ELF-1 (cell line): ENCODE data around the gene FARSB.
"Not testable (repeated sequence)": the region's sequence is repeated elsewhere in the genome, so short reads cannot be mapped to it uniquely, and the experiment has no call there.

Experiments used
- DNase-seq: peaks from one replicate; pipeline ENCODE4 v3.0.0-alpha.2; 2016; ENCODE audit warnings: low read depth, low spot score

FARSB gene

GRCh38 chr2:222655787-222656525 is at the start of gene FARSB:
TSS of gene FARSB (minus strand) at chr2:222656092. CDS start at chr2:222656073, 19 bp downstream.
- peak; percentile 96 for DNase-seq

- DNase-seq: no peak
Observed at GRCh38 chr2:222703886-222704285, 48.0 kb upstream of the FARSB start.

GRCh38 chr2:222703091-222703490 is 47.2 kb upstream of the FARSB start:
- DNase-seq: no peak

GRCh38 chr2:222701721-222702131 is 45.8 kb upstream of the FARSB start:
- DNase-seq: no peak

GRCh38 chr2:222701233-222701632 is 45.3 kb upstream of the FARSB start:
- DNase-seq: no peak

GRCh38 chr2:222698276-222698675 is 42.4 kb upstream of the FARSB start:
- no peak for DNase-seq

- DNase-seq: no peak
Observed at GRCh38 chr2:222693837-222694236, 37.9 kb upstream of the FARSB start.

- not testable (repeated sequence) for DNase-seq
Observed at GRCh38 chr2:222693413-222693812, 37.5 kb upstream of the FARSB start.

GRCh38 chr2:222690564-222691200 is 34.8 kb upstream of the FARSB start:
- DNase-seq: peak; percentile 84

- no peak for DNase-seq
Observed at GRCh38 chr2:222689322-222689721, 33.4 kb upstream of the FARSB start.

GRCh38 chr2:222688917-222689316 is 33.0 kb upstream of the FARSB start:
- DNase-seq: no peak

GRCh38 chr2:222686086-222686750 is 30.3 kb upstream of the FARSB start:
- DNase-seq: no peak

GRCh38 chr2:222683805-222684204 is 27.9 kb upstream of the FARSB start:
- DNase-seq: no peak

- DNase-seq: no peak
Observed at GRCh38 chr2:222677981-222678380, 22.1 kb upstream of the FARSB start.

GRCh38 chr2:222673883-222674282 is 18.0 kb upstream of the FARSB start:
- no peak for DNase-seq

GRCh38 chr2:222673273-222673672 is 17.4 kb upstream of the FARSB start:
- no peak for DNase-seq

- DNase-seq: peak; percentile 31
Observed at GRCh38 chr2:222672068-222672401, 16.1 kb upstream of the FARSB start.

- peak; percentile 92 for DNase-seq
Observed at GRCh38 chr2:222671259-222672067, 15.6 kb upstream of the FARSB start, which contains the start of gene MOGAT1. TSS of gene MOGAT1 (plus strand) at chr2:222671658. CDS start at chr2:222671786, 128 bp downstream.

GRCh38 chr2:222670191-222671038 is 14.5 kb upstream of the FARSB start:
- DNase-seq: no peak

- no peak for DNase-seq
Observed at GRCh38 chr2:222669353-222669752, 13.5 kb upstream of the FARSB start.
